Activated CD4-positive, alpha-beta T cell treated with anti-CD3 and anti-CD28 coated beads for 4 hours (primary cell): ENCODE results near the gene GDAP2.

Experiments used
- DNase-seq, 2 donors: peaks; one replicate each; pipeline ENCODE4 v3.0.0-alpha.2; 2020

Gene GDAP2

GRCh38 chr1:117836069-117836468, 93.4 kb downstream of the GDAP2 start:
- no peak for DNase-seq

GRCh38 chr1:117834416-117834815, 95.0 kb downstream of the GDAP2 start:
- no peak for DNase-seq

GRCh38 chr1:117832453-117832852, 97.0 kb downstream of the GDAP2 start:
- no peak for DNase-seq

- DNase-seq, result no peak
Measured at GRCh38 chr1:117830222-117830621, 99.2 kb downstream of the GDAP2 start.

- no peak for DNase-seq
Measured at GRCh38 chr1:117828201-117828600, 101.2 kb downstream of the GDAP2 start.

- no peak for DNase-seq
Measured at GRCh38 chr1:117826540-117827078, 102.8 kb downstream of the GDAP2 start.

- no peak for DNase-seq
Measured at GRCh38 chr1:117826119-117826518, 103.3 kb downstream of the GDAP2 start.

GRCh38 chr1:117825414-117825813, 104.0 kb downstream of the GDAP2 start:
- no peak for DNase-seq

GRCh38 chr1:117824616-117825015, 104.8 kb downstream of the GDAP2 start:
- no peak for DNase-seq

GRCh38 chr1:117821774-117822482, 107.5 kb downstream of the GDAP2 start:
- no peak for DNase-seq

- DNase-seq, result no peak
Measured at GRCh38 chr1:117821382-117821755, 108.1 kb downstream of the GDAP2 start.

GRCh38 chr1:117820694-117821381, 108.6 kb downstream of the GDAP2 start:
- DNase-seq, result no peak

GRCh38 chr1:117820096-117820495, 109.3 kb downstream of the GDAP2 start:
- no peak for DNase-seq

GRCh38 chr1:117819301-117819700, 110.1 kb downstream of the GDAP2 start:
- no peak for DNase-seq

- no peak for DNase-seq
Measured at GRCh38 chr1:117818456-117818855, 111.0 kb downstream of the GDAP2 start.

- DNase-seq, result no peak
Measured at GRCh38 chr1:117817629-117818028, 111.8 kb downstream of the GDAP2 start.

- no peak for DNase-seq
Measured at GRCh38 chr1:117815926-117816325, 113.5 kb downstream of the GDAP2 start.

GRCh38 chr1:117814856-117815797, 114.3 kb downstream of the GDAP2 start:
- DNase-seq, result no peak
